Cardiac septum (tissue), 1 donor: ENCODE data around the gene ANKRD44. TPM values are rescaled to one million over a fixed set of nuclear protein-coding genes. Genes with fewer than 3 reads are reported as not detected.
"Not testable (repeated sequence)": the region's sequence is repeated elsewhere in the genome, so short reads cannot be mapped to it uniquely, and the experiment has no call there.

Experiments used
- DNase-seq: peaks from one replicate; pipeline ENCODE4 v3.0.0-alpha.2; 2020; ENCODE audit warnings: low spot score
- intact Hi-C: fragments of 100-400 bp; cut with DNase I; formaldehyde crosslinking; loops from one replicate; pipeline ENCODE4 v1.14.0; 2022
- total RNA-seq: library from RNA; stranded (reverse); fragmentation: NEBNext Ultra II Directional; extraction: Animal tissue kit (Norgen Biotek cat#: 25700); gene quantifications from one replicate; pipeline ENCODE4 v1.2.1, GENCODE V29; 2021
- donor health status: DM: no; HTN: no; CAD: no.

ANKRD44 gene
- total RNA-seq, 1 donor from 2014 or later, result 6.4 TPM

GRCh38 chr2:197076652-197077051 is 233.9 kb downstream of the ANKRD44 start:
- DNase-seq, result no peak
- intact Hi-C loops, result no loop called here

- DNase-seq, result no peak
- intact Hi-C loops, result no loop called here
Measured at GRCh38 chr2:197075754-197076337, 234.7 kb downstream of the ANKRD44 start.

GRCh38 chr2:197075281-197075680 is 235.3 kb downstream of the ANKRD44 start:
- no peak for DNase-seq
- intact Hi-C loops, result no loop called here

- intact Hi-C loops, result no loop called here
Measured at GRCh38 chr2:197073701-197074433, 236.7 kb downstream of the ANKRD44 start.

GRCh38 chr2:197073270-197073669 is 237.3 kb downstream of the ANKRD44 start:
- intact Hi-C loops, result no loop called here

More at GRCh38 chr2:197073701-197074433, 236.7 kb downstream of the ANKRD44 start:
- no peak for DNase-seq

GRCh38 chr2:197072533-197072932 is 238.0 kb downstream of the ANKRD44 start:
- intact Hi-C loops, result no loop called here
- no peak for DNase-seq

More at GRCh38 chr2:197073270-197073669, 237.3 kb downstream of the ANKRD44 start:
- DNase-seq, result no peak

- intact Hi-C loops, result no loop called here
- no peak for DNase-seq
Measured at GRCh38 chr2:197071790-197072436, 238.7 kb downstream of the ANKRD44 start.

GRCh38 chr2:197071213-197071612 is 239.4 kb downstream of the ANKRD44 start:
- DNase-seq, result no peak
- intact Hi-C loops, result no loop called here

- intact Hi-C loops, result no loop called here
- no peak for DNase-seq
Measured at GRCh38 chr2:197069958-197070357, 240.6 kb downstream of the ANKRD44 start.

GRCh38 chr2:197062574-197062973 is 248.0 kb downstream of the ANKRD44 start:
- intact Hi-C loops, DNase-seq: not testable (repeated sequence)

- DNase-seq, result no peak
- intact Hi-C loops, result no loop called here
Measured at GRCh38 chr2:197059477-197059876, 251.1 kb downstream of the ANKRD44 start.

GRCh38 chr2:197058777-197059300 is 251.7 kb downstream of the ANKRD44 start:
- DNase-seq, result no peak
- intact Hi-C loops, result no loop called here

GRCh38 chr2:197057959-197058358 is 252.6 kb downstream of the ANKRD44 start:
- no peak for DNase-seq
- intact Hi-C loops, result no loop called here

- DNase-seq, result no peak
- intact Hi-C loops, result no loop called here
Measured at GRCh38 chr2:197055045-197055444, 255.5 kb downstream of the ANKRD44 start.

- intact Hi-C loops, result no loop called here
- no peak for DNase-seq
Measured at GRCh38 chr2:197054437-197054836, 256.1 kb downstream of the ANKRD44 start.

GRCh38 chr2:197052356-197052755 is 258.2 kb downstream of the ANKRD44 start:
- no peak for DNase-seq
- intact Hi-C loops, result no loop called here

- no peak for DNase-seq
- intact Hi-C loops, result no loop called here
Measured at GRCh38 chr2:197045115-197045514, 265.5 kb downstream of the ANKRD44 start.

- intact Hi-C loops, result no loop called here
- DNase-seq, result no peak
Measured at GRCh38 chr2:197042739-197043196, 267.8 kb downstream of the ANKRD44 start.

GRCh38 chr2:197037863-197038398 is 272.6 kb downstream of the ANKRD44 start:
- DNase-seq, result no peak
- intact Hi-C loops, result no loop called here

- intact Hi-C loops, result no loop called here
- DNase-seq, result no peak
Measured at GRCh38 chr2:197035002-197035401, 275.6 kb downstream of the ANKRD44 start.
